SU-DHL-6 (cell line): ENCODE measurements around the gene KCNIP3.

Experiments used
- EZH2phosphoT487 ChIP-seq: fragments of 200-600 bp; sonication (generic), shearing (Covaris generic); conservative IDR thresholded peaks from 2 replicates; pipeline ENCODE4 v1.6.1; 2018; ENCODE audit warnings: mild to moderate bottlenecking, antibody characterized with exemption, low read length, moderate library complexity, mixed read lengths
- TF ChIP-seq, protein P1 (sequence below): fragments of 200-600 bp; sonication (generic); IDR thresholded peaks from one replicate; pipeline ENCODE4 v1.5.1; 2017; ENCODE audit warnings: antibody characterized with exemption, mild to moderate bottlenecking, low read length, moderate library complexity; ENCODE audit not compliant: insufficient read depth, poor library complexity, severe bottlenecking

GRCh38 chr2:95309599-95309998 lies 12.5 kb downstream of the KCNIP3 start:
- TF ChIP-seq, protein P1, sequence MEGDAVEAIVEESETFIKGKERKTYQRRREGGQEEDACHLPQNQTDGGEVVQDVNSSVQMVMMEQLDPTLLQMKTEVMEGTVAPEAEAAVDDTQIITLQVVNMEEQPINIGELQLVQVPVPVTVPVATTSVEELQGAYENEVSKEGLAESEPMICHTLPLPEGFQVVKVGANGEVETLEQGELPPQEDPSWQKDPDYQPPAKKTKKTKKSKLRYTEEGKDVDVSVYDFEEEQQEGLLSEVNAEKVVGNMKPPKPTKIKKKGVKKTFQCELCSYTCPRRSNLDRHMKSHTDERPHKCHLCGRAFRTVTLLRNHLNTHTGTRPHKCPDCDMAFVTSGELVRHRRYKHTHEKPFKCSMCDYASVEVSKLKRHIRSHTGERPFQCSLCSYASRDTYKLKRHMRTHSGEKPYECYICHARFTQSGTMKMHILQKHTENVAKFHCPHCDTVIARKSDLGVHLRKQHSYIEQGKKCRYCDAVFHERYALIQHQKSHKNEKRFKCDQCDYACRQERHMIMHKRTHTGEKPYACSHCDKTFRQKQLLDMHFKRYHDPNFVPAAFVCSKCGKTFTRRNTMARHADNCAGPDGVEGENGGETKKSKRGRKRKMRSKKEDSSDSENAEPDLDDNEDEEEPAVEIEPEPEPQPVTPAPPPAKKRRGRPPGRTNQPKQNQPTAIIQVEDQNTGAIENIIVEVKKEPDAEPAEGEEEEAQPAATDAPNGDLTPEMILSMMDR: no peak
- no peak for TF ChIP-seq EZH2phosphoT487
